Lung (tissue), 12 donors: ENCODE measurements around the gene GLRA2. TPM values are rescaled to one million over a fixed set of nuclear protein-coding genes. Genes with fewer than 3 reads are reported as not detected.

Experiments used
- ATAC-seq: fragments of 200-7000 bp; cut with Tn5 transposase; one replicate; pipeline ENCODE4 v1.9.1; 2020; ENCODE audit warnings: moderate number of reproducible peaks; ENCODE audit not compliant: insufficient read depth, low FRiP score
- DNase-seq, 3 donors: peaks; one replicate each; pipeline ENCODE4 v3.0.0-alpha.2; 2013 to 2017
- H3K27ac ChIP-seq, 2 donors: one replicate each; pipeline ENCODE4 v1.5.1; 2013; ENCODE audit warnings: mild to moderate bottlenecking in 2 of 2, moderate library complexity in 2 of 2, control low read depth in 1 of 2, inconsistent platforms in 1 of 2, low read depth in 1 of 2, low read length in 1 of 2
- H3K27me3 ChIP-seq, 3 donors: one replicate each; pipeline ENCODE4 v1.5.1; 2013; ENCODE audit warnings: low read length in 2 of 3; ENCODE audit not compliant: control insufficient read depth in 3 of 3, insufficient read depth in 3 of 3
- H3K36me3 ChIP-seq, 4 donors: one replicate each; pipeline ENCODE4 v1.5.1; 2013; ENCODE audit warnings: low read length in 4 of 4, mild to moderate bottlenecking in 1 of 4, moderate library complexity in 1 of 4; ENCODE audit not compliant: control insufficient read depth in 4 of 4, insufficient read depth in 4 of 4
- H3K4me1 ChIP-seq, 5 donors: one replicate each; pipeline ENCODE4 v1.5.1; 2013; ENCODE audit warnings: low read length in 5 of 5, mild to moderate bottlenecking in 2 of 5, moderate library complexity in 1 of 5; ENCODE audit not compliant: control insufficient read depth in 5 of 5, insufficient read depth in 5 of 5
- H3K4me3 ChIP-seq: one replicate; pipeline ENCODE4 v1.5.1; 2013; ENCODE audit warnings: mild to moderate bottlenecking, control low read depth, moderate library complexity
- H3K9ac ChIP-seq, 2 donors: one replicate each; pipeline ENCODE4 v1.5.1; 2013; ENCODE audit warnings: low read length in 2 of 2, control low read depth in 1 of 2; ENCODE audit not compliant: insufficient read depth in 1 of 2
- H3K9me3 ChIP-seq, 4 donors: one replicate each; pipeline ENCODE4 v1.5.1; 2013; ENCODE audit warnings: low read length in 3 of 4, mild to moderate bottlenecking in 1 of 4, moderate library complexity in 1 of 4; ENCODE audit not compliant: control insufficient read depth in 4 of 4, insufficient read depth in 3 of 4
- WGBS, 2 donors: extraction: QIAGEN DNeasy Blood & Tissue Kit; methylation state at CpG; one replicate each; pipeline ENCODE4 v1.1.7; 2013; 5-methylcytosine and 5-hydroxymethylcytosine counted together
- polyA plus RNA-seq, 2 donors: library from polyadenylated mRNA; stranded (reverse); fragments of 200-250 nt; gene quantifications; one replicate each; pipeline ENCODE4 v1.2.1, GENCODE V29; 2013
- total RNA-seq, 2 donors: library from RNA; depleted of rRNA in 1 of 2; stranded (reverse); fragments of >200 nt in 1 of 2; gene quantifications; one replicate each; pipeline ENCODE4 v1.2.1, GENCODE V29; 2014 to 2021
- TF ChIP-seq, protein P1 (sequence below): IDR thresholded peaks from 2 replicates; pipeline ENCODE4 v1.5.1; 2012; ENCODE audit warnings: mild to moderate bottlenecking; ENCODE audit errors: control extremely low read depth, extremely low read depth
- donor health status: control.
- donor health status: control.
- donor health status: Bipolar disorder and iron deficiency.
- donor health status: healthy.
- donor health status: DM: yes; HTN: yes; CAD: no.

Gene GLRA2
- total and polyA plus RNA-seq, 4 donors: 0.60 TPM; not detected in 3

DNA sequence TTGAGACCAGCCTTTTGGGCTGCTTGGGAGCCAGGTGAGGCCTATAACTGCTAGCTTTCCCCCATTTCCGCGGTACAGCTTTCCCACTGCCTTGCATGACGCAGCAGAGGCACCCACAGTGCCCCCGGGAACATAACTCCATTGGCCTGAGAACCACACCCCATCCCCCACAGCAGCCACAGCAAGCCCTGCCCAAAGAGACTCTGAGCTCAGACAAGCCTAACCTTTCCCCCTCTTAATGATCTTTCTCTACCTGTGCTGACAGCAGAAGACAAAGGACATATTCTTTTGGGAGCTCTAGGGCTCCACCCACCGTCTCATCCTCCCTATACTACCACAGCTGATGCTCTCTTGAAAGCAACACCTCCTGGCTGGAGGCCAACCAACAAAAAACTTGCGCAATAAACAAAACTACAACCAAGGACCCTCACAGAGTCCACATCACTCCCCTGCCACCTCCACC is 228.7 kb downstream of the GLRA2 start:
- Histone ChIP-seq H3K27me3 (peaks cover 0 to 8% (median 0%) of the 10 kb centered on the region in 3 donors), H3K9ac (no peak overlapping the region), H3K4me1 (no peaks in the 10 kb centered on the region), H3K4me3 (no peak overlapping the region), H3K36me3 (no peaks in the 10 kb centered on the region), H3K9me3 (peaks cover 0 to 5% (median 0%) of the 10 kb centered on the region in 4 donors), H3K27ac (no peak overlapping the region)
- 67 to 100% methylated on average over 5 to 6 of the region's 6 CpGs for WGBS, 2 donors
- ATAC-seq (no peak), DNase-seq (no peak)
- TF ChIP-seq, protein P1, sequence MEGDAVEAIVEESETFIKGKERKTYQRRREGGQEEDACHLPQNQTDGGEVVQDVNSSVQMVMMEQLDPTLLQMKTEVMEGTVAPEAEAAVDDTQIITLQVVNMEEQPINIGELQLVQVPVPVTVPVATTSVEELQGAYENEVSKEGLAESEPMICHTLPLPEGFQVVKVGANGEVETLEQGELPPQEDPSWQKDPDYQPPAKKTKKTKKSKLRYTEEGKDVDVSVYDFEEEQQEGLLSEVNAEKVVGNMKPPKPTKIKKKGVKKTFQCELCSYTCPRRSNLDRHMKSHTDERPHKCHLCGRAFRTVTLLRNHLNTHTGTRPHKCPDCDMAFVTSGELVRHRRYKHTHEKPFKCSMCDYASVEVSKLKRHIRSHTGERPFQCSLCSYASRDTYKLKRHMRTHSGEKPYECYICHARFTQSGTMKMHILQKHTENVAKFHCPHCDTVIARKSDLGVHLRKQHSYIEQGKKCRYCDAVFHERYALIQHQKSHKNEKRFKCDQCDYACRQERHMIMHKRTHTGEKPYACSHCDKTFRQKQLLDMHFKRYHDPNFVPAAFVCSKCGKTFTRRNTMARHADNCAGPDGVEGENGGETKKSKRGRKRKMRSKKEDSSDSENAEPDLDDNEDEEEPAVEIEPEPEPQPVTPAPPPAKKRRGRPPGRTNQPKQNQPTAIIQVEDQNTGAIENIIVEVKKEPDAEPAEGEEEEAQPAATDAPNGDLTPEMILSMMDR: no peak

DNA sequence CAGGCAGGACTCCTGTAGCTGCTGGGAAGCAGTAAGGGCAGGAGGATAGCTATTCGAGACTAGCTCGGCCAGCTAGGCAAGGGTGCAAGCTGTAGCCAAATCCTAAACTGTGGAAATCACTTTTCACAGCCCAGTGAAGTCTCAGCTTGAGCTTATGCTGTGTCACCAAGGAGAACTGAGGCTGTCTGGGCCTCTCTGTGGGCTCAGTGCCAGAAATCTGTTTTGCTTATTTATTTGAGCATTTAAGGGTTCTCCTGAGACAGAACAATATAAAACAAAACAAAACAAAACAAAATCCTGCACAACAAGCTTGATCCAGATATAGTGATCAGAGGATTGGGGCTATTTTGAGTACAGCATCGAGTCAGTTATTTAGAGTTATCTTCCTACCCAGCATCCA is 246.1 kb downstream of the GLRA2 start:
- WGBS, 2 donors: 66 to 95% methylated on average over 3 of the region's 3 CpGs
- TF ChIP-seq, protein P1: no peak
- H3K36me3 ChIP-seq: no peaks in the 10 kb centered on the region
- ATAC-seq (no peak), DNase-seq (peak; percentile 25 to 55 (median 50))
- no peaks in the 10 kb centered on the region for H3K4me1 ChIP-seq
- H3K9me3 ChIP-seq: peaks cover 0 to 5% (median 2%) of the 10 kb centered on the region in 4 donors
- no peak overlapping the region for H3K27ac ChIP-seq
- H3K4me3 ChIP-seq: no peak overlapping the region
- H3K9ac ChIP-seq: no peak overlapping the region
- peaks cover 0 to 30% (median 8%) of the 10 kb centered on the region in 3 donors for H3K27me3 ChIP-seq

DNA sequence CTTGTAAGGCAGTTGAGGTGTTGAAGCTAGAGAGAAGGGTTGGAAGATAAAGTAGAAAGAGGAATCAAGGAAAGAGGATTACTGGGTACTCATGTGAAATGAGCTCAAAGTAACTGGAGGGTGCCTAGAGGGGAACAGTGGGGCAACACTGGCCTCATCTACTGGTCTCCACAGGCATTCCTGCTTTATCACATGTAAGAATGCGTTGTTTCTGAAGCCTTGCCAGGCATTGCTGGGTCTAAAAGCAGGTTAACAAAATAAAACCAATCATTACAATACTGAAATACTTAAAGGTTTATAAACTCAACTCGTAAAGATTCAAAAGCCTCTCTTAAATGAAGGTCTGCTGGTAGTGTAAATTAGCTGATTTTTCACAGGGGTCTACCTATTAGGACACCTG is 247.6 kb downstream of the GLRA2 start:
- ATAC-seq (no peak), DNase-seq (no peak)
- Histone ChIP-seq H3K9ac (no peak overlapping the region), H3K27ac (no peak overlapping the region), H3K36me3 (no peaks in the 10 kb centered on the region), H3K4me1 (no peaks in the 10 kb centered on the region), H3K9me3 (peaks cover 0 to 4% (median 0%) of the 10 kb centered on the region in 4 donors), H3K4me3 (no peak overlapping the region), H3K27me3 (peaks cover 0 to 36% (median 10%) of the 10 kb centered on the region in 3 donors)
- TF ChIP-seq, protein P1: no peak
- 71 to 100% methylated on average over 2 of the region's 2 CpGs for WGBS, 2 donors

DNA sequence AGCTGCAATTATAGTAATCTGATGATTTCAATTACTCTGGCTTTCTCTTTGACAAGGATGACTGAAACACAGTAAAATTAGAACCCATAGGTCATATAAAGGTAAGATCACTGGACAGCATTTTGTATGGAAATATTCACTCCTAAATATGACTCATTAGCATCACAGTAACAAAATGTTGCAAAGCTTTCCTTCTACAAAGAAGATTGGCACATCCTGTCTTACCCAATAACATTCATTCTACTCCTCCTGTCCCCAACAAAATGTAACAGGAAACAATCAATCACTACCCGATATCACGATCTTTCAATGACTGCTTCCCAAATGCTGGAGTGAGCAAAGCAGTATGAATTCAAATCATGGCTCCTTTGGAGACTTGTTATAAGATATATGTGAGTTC is 248.2 kb downstream of the GLRA2 start:
- DNase-seq (peak in 1 of 3 donors; percentile 3), ATAC-seq (peak; percentile 11)
- WGBS, 2 donors: 11 to 51% methylated on average over 2 of the region's 2 CpGs
- TF ChIP-seq, protein P1: no peak
- Histone ChIP-seq H3K4me1 (no peaks in the 10 kb centered on the region), H3K27ac (no peak overlapping the region), H3K4me3 (no peak overlapping the region), H3K9me3 (peaks cover 0 to 3% (median 0%) of the 10 kb centered on the region in 4 donors), H3K36me3 (no peaks in the 10 kb centered on the region), H3K9ac (no peak overlapping the region), H3K27me3 (peaks cover 0 to 42% (median 11%) of the 10 kb centered on the region in 3 donors)
